Measurements from ENCODE around the gene SLC35F3. TPM values are rescaled to one million over a fixed set of nuclear protein-coding genes. Genes with fewer than 3 reads are reported as not detected.

SLC35F3 gene
- total RNA-seq, 5 donors from 2014 or later (not counting 1 experiment from before 2014, with no cell fraction given), result 0.19 to 4.6 (median 1.3) TPM; not detected in 1

- WGBS (ENCODE audit: insufficient coverage), result 88% methylated on average over 3 of the region's 5 CpGs
- ChIA-PET CTCF (no interaction called here), POLR2A (no interaction called here)
- H3K27ac Mint-ChIP-seq, result no peak overlapping the region
- Histone ChIP-seq H3K36me3 (ENCODE audit: control insufficient read depth in 2 of 2, extremely low read depth in 1 of 2, insufficient read depth in 1 of 2, low read length in 1 of 2) (no peaks in the 10 kb centered on the region), H3K27ac (ENCODE audit: low read length) (no peak overlapping the region), H3K4me1 (ENCODE audit: control insufficient read depth in 1 of 2, extremely low read depth in 1 of 2, insufficient read depth in 2 of 2, low read length in 2 of 2) (no peaks in the 10 kb centered on the region), H3K27me3 (replicated peaks in 1 of 2; ENCODE audit: control insufficient read depth in 2 of 2, extremely low read depth in 1 of 2, insufficient read depth in 2 of 2, low read length in 1 of 2) (peaks cover 0 to 6% of the 10 kb centered on the region in 2 experiments), H3K4me3 (ENCODE audit: control insufficient read depth in 1 of 2, extremely low read depth in 1 of 2, low read length in 1 of 2) (no peak overlapping the region), H3K9me3 (no peaks in the 10 kb centered on the region)
- no peaks in the 10 kb centered on the region for H3K36me3 Mint-ChIP-seq
- no peaks in the 10 kb centered on the region for H3K4me1 Mint-ChIP-seq
- H3K27me3 Mint-ChIP-seq, result peaks cover 16 to 17% of the 10 kb centered on the region in 2 donors
- no peak overlapping the region for H3K4me3 Mint-ChIP-seq
- ATAC-seq (replicated peaks in 1 of 4), result no peak
- no peak for DNase-seq
- peaks cover 0 to 4% (median 0%) of the 10 kb centered on the region in 3 donors for H3K9me3 Mint-ChIP-seq
These were observed 36.4 kb downstream of the SLC35F3 start for GRCh38 chr1:233940908-233941307.

- H3K36me3 Mint-ChIP-seq, result no peaks in the 10 kb centered on the region
- no peaks in the 10 kb centered on the region for H3K4me1 Mint-ChIP-seq
- Histone ChIP-seq H3K9me3 (no peaks in the 10 kb centered on the region), H3K36me3 (ENCODE audit: control insufficient read depth in 2 of 2, extremely low read depth in 1 of 2, insufficient read depth in 1 of 2, low read length in 1 of 2) (no peaks in the 10 kb centered on the region), H3K4me3 (ENCODE audit: control insufficient read depth in 1 of 2, extremely low read depth in 1 of 2, low read length in 1 of 2) (no peak overlapping the region), H3K4me1 (ENCODE audit: control insufficient read depth in 1 of 2, extremely low read depth in 1 of 2, insufficient read depth in 2 of 2, low read length in 2 of 2) (no peaks in the 10 kb centered on the region), H3K27ac (ENCODE audit: low read length) (no peak overlapping the region), H3K27me3 (replicated peaks in 1 of 2; ENCODE audit: control insufficient read depth in 2 of 2, extremely low read depth in 1 of 2, insufficient read depth in 2 of 2, low read length in 1 of 2) (peaks cover 0 to under 1% of the 10 kb centered on the region in 2 experiments)
- ATAC-seq (replicated peaks in 1 of 4), result no peak
- ChIA-PET CTCF (no interaction called here), POLR2A (no interaction called here)
- no peak for DNase-seq
- no peak overlapping the region for H3K4me3 Mint-ChIP-seq
- H3K9me3 Mint-ChIP-seq, result peaks cover 0 to 4% (median 0%) of the 10 kb centered on the region in 3 donors
- 69% methylated on average over 4 of the region's 4 CpGs for WGBS (ENCODE audit: insufficient coverage)
- H3K27me3 Mint-ChIP-seq, result peaks cover 6 to 8% of the 10 kb centered on the region in 2 donors
- no peak overlapping the region for H3K27ac Mint-ChIP-seq
These were observed 40.1 kb downstream of the SLC35F3 start for GRCh38 chr1:233944601-233945000.

GRCh38 chr1:233945573-233945972, 41.1 kb downstream of the SLC35F3 start:
- POLR2A ChIA-PET, result no interaction called here
- H3K36me3 ChIP-seq (ENCODE audit: control insufficient read depth in 2 of 2, extremely low read depth in 1 of 2, insufficient read depth in 1 of 2, low read length in 1 of 2), result no peaks in the 10 kb centered on the region
- peaks cover 0 to 3% of the 10 kb centered on the region in 2 experiments for H3K27me3 ChIP-seq (replicated peaks in 1 of 2; ENCODE audit: control insufficient read depth in 2 of 2, extremely low read depth in 1 of 2, insufficient read depth in 2 of 2, low read length in 1 of 2)
- DNase-seq (no peak), ATAC-seq (replicated peaks in 1 of 4) (no peak)
- H3K36me3 Mint-ChIP-seq, result no peaks in the 10 kb centered on the region
- no peaks in the 10 kb centered on the region for H3K9me3 ChIP-seq
- no peak overlapping the region for H3K4me3 ChIP-seq (ENCODE audit: control insufficient read depth in 1 of 2, extremely low read depth in 1 of 2, low read length in 1 of 2)
- H3K27ac ChIP-seq (ENCODE audit: low read length), result no peak overlapping the region
- no peak overlapping the region for H3K27ac Mint-ChIP-seq
- H3K4me1 ChIP-seq (ENCODE audit: control insufficient read depth in 1 of 2, extremely low read depth in 1 of 2, insufficient read depth in 2 of 2, low read length in 2 of 2), result no peaks in the 10 kb centered on the region
- H3K4me1 Mint-ChIP-seq, result no peaks in the 10 kb centered on the region
- CTCF ChIA-PET, result no interaction called here
- no peak overlapping the region for H3K4me3 Mint-ChIP-seq
- peaks cover 0 to 4% (median 1%) of the 10 kb centered on the region in 3 donors for H3K9me3 Mint-ChIP-seq
- peaks cover 6 to 8% of the 10 kb centered on the region in 2 donors for H3K27me3 Mint-ChIP-seq
- 20% methylated on average over 1 of the region's 3 CpGs for WGBS (ENCODE audit: insufficient coverage)

GRCh38 chr1:233945979-233946378, 41.5 kb downstream of the SLC35F3 start:
- Mint-ChIP-seq H3K27me3 (peaks cover 6 to 8% of the 10 kb centered on the region in 2 donors), H3K4me1 (no peaks in the 10 kb centered on the region), H3K9me3 (peaks cover under 1 to 5% (median 4%) of the 10 kb centered on the region in 3 donors), H3K27ac (no peak overlapping the region), H3K36me3 (no peaks in the 10 kb centered on the region), H3K4me3 (no peak overlapping the region)
- ChIA-PET CTCF (no interaction called here), POLR2A (no interaction called here)
- Histone ChIP-seq H3K9me3 (no peaks in the 10 kb centered on the region), H3K4me1 (ENCODE audit: control insufficient read depth in 1 of 2, extremely low read depth in 1 of 2, insufficient read depth in 2 of 2, low read length in 2 of 2) (no peaks in the 10 kb centered on the region), H3K27me3 (replicated peaks in 1 of 2; ENCODE audit: control insufficient read depth in 2 of 2, extremely low read depth in 1 of 2, insufficient read depth in 2 of 2, low read length in 1 of 2) (peaks cover 0 to 3% of the 10 kb centered on the region in 2 experiments), H3K27ac (ENCODE audit: low read length) (no peak overlapping the region), H3K36me3 (ENCODE audit: control insufficient read depth in 2 of 2, extremely low read depth in 1 of 2, insufficient read depth in 1 of 2, low read length in 1 of 2) (no peaks in the 10 kb centered on the region), H3K4me3 (ENCODE audit: control insufficient read depth in 1 of 2, extremely low read depth in 1 of 2, low read length in 1 of 2) (no peak overlapping the region)
- no peak for DNase-seq
- 93% methylated on average over 2 of the region's 2 CpGs for WGBS (ENCODE audit: insufficient coverage)
- ATAC-seq (replicated peaks in 1 of 4), result no peak

DNA sequence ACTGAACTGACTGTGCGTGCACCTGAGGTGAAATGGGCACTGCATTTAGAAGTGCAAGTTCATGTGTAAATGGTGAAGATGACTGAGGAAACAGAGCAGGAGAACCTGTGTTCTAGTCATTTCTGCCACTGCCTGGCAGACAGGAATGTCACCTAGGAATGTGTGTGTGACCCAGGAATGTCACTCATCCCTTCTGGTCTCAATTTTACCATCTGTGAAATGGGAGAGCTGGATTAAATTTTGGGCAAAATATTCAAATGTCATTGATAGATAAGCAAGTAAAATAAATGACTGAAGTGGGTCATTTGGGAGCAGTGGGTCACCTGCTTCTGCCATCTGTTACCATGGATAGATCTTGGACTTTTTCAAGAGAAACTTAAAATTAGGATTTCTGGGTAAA, 42.2 kb downstream of the SLC35F3 start:
- DNase-seq, result no peak
- Mint-ChIP-seq H3K4me1 (no peaks in the 10 kb centered on the region), H3K27me3 (peaks cover 6 to 8% of the 10 kb centered on the region in 2 donors), H3K36me3 (no peaks in the 10 kb centered on the region), H3K27ac (no peak overlapping the region), H3K4me3 (no peak overlapping the region), H3K9me3 (peaks cover 6 to 12% (median 8%) of the 10 kb centered on the region in 3 donors)
- no peak for ATAC-seq (replicated peaks in 1 of 4)
- WGBS (ENCODE audit: insufficient coverage), result 94% methylated on average over 1 of the region's 1 CpG
- Histone ChIP-seq H3K36me3 (ENCODE audit: control insufficient read depth in 2 of 2, extremely low read depth in 1 of 2, insufficient read depth in 1 of 2, low read length in 1 of 2) (no peaks in the 10 kb centered on the region), H3K4me1 (ENCODE audit: control insufficient read depth in 1 of 2, extremely low read depth in 1 of 2, insufficient read depth in 2 of 2, low read length in 2 of 2) (no peaks in the 10 kb centered on the region), H3K27me3 (replicated peaks in 1 of 2; ENCODE audit: control insufficient read depth in 2 of 2, extremely low read depth in 1 of 2, insufficient read depth in 2 of 2, low read length in 1 of 2) (peaks cover 0 to 3% of the 10 kb centered on the region in 2 experiments), H3K27ac (ENCODE audit: low read length) (no peak overlapping the region), H3K9me3 (no peaks in the 10 kb centered on the region), H3K4me3 (ENCODE audit: control insufficient read depth in 1 of 2, extremely low read depth in 1 of 2, low read length in 1 of 2) (no peak overlapping the region)
- ChIA-PET POLR2A (no interaction called here), CTCF (no interaction called here)

- Histone ChIP-seq H3K27ac (ENCODE audit: low read length) (no peak overlapping the region), H3K4me1 (ENCODE audit: control insufficient read depth in 1 of 2, extremely low read depth in 1 of 2, insufficient read depth in 2 of 2, low read length in 2 of 2) (no peaks in the 10 kb centered on the region), H3K27me3 (replicated peaks in 1 of 2; ENCODE audit: control insufficient read depth in 2 of 2, extremely low read depth in 1 of 2, insufficient read depth in 2 of 2, low read length in 1 of 2) (peaks cover 0 to 3% of the 10 kb centered on the region in 2 experiments), H3K36me3 (ENCODE audit: control insufficient read depth in 2 of 2, extremely low read depth in 1 of 2, insufficient read depth in 1 of 2, low read length in 1 of 2) (no peaks in the 10 kb centered on the region), H3K4me3 (ENCODE audit: control insufficient read depth in 1 of 2, extremely low read depth in 1 of 2, low read length in 1 of 2) (no peak overlapping the region), H3K9me3 (no peaks in the 10 kb centered on the region)
- H3K36me3 Mint-ChIP-seq, result no peaks in the 10 kb centered on the region
- H3K4me1 Mint-ChIP-seq, result no peaks in the 10 kb centered on the region
- H3K27me3 Mint-ChIP-seq, result peaks cover 5 to 6% of the 10 kb centered on the region in 2 donors
- H3K27ac Mint-ChIP-seq, result no peak overlapping the region
- POLR2A ChIA-PET, result no interaction called here
- no peak overlapping the region for H3K4me3 Mint-ChIP-seq
- DNase-seq (no peak), ATAC-seq (replicated peaks in 1 of 4) (no peak)
- H3K9me3 Mint-ChIP-seq, result peaks cover 13 to 30% (median 18%) of the 10 kb centered on the region in 3 donors
- CTCF ChIA-PET, result no interaction called here
- no CpG with 5 or more reads among the region's 1 CpG for WGBS (ENCODE audit: insufficient coverage)
These were observed 47.3 kb downstream of the SLC35F3 start for GRCh38 chr1:233951804-233952203.

GRCh38 chr1:233957691-233958090, 53.2 kb downstream of the SLC35F3 start:
- H3K27me3 ChIP-seq (replicated peaks in 1 of 2; ENCODE audit: control insufficient read depth in 2 of 2, extremely low read depth in 1 of 2, insufficient read depth in 2 of 2, low read length in 1 of 2), result peaks cover 0 to 5% of the 10 kb centered on the region in 2 experiments
- no peak overlapping the region for H3K27ac Mint-ChIP-seq
- no peak overlapping the region for H3K4me3 Mint-ChIP-seq
- no peaks in the 10 kb centered on the region for H3K36me3 Mint-ChIP-seq
- ATAC-seq (replicated peaks in 1 of 4) (no peak), DNase-seq (no peak)
- POLR2A ChIA-PET, result no interaction called here
- CTCF ChIA-PET, result no interaction called here
- no peaks in the 10 kb centered on the region for H3K9me3 ChIP-seq
- H3K27ac ChIP-seq (ENCODE audit: low read length), result no peak overlapping the region
- no peaks in the 10 kb centered on the region for H3K36me3 ChIP-seq (ENCODE audit: control insufficient read depth in 2 of 2, extremely low read depth in 1 of 2, insufficient read depth in 1 of 2, low read length in 1 of 2)
- no peaks in the 10 kb centered on the region for H3K4me1 Mint-ChIP-seq
- H3K4me1 ChIP-seq (ENCODE audit: control insufficient read depth in 1 of 2, extremely low read depth in 1 of 2, insufficient read depth in 2 of 2, low read length in 2 of 2), result no peaks in the 10 kb centered on the region
- peaks cover 8 to 16% (median 10%) of the 10 kb centered on the region in 3 donors for H3K9me3 Mint-ChIP-seq
- H3K4me3 ChIP-seq (ENCODE audit: control insufficient read depth in 1 of 2, extremely low read depth in 1 of 2, low read length in 1 of 2), result no peak overlapping the region
- WGBS (ENCODE audit: insufficient coverage), result 83% methylated on average over 1 of the region's 4 CpGs
- H3K27me3 Mint-ChIP-seq, result peaks cover 0 to 4% of the 10 kb centered on the region in 2 donors
